CD4-positive, alpha-beta T cell treated with Interleukin-17A for 4 hours (primary cell): ENCODE results near the gene TMEM269.

ENCODE experiments used
- DNase-seq: peaks from one replicate; pipeline ENCODE4 v3.0.0-alpha.2; 2020; ENCODE audit warnings: mixed read lengths

The TMEM269 gene

GRCh38 chr1:42784946-42785693, at the start of gene TMEM269:
Gene TMEM269, plus strand, starts transcription at chr1:42784991. Its CDS starts 4,903 bp downstream, at chr1:42789894.
- DNase-seq = peak; percentile 61

GRCh38 chr1:42735056-42735455, 49.7 kb upstream of the TMEM269 start:
- DNase-seq = no peak

- no peak for DNase-seq
Measured at GRCh38 chr1:42735477-42736105, 49.2 kb upstream of the TMEM269 start.

GRCh38 chr1:42736152-42736551, 48.6 kb upstream of the TMEM269 start:
- DNase-seq = no peak

GRCh38 chr1:42736571-42737200, 48.1 kb upstream of the TMEM269 start:
- DNase-seq = no peak

GRCh38 chr1:42737257-42737656, 47.5 kb upstream of the TMEM269 start:
- DNase-seq = no peak

- no peak for DNase-seq
Measured at GRCh38 chr1:42737986-42738677, 46.7 kb upstream of the TMEM269 start.

- no peak for DNase-seq
Measured at GRCh38 chr1:42738678-42739226, 46.0 kb upstream of the TMEM269 start.

GRCh38 chr1:42739753-42740700, 44.8 kb upstream of the TMEM269 start, which contains the start of gene CLDN19:
Gene CLDN19, minus strand, starts transcription at chr1:42740236. Its CDS starts 173 bp downstream, at chr1:42740063.
- no peak for DNase-seq

GRCh38 chr1:42740851-42741580, 43.8 kb upstream of the TMEM269 start:
- DNase-seq = no peak

- no peak for DNase-seq
Measured at GRCh38 chr1:42741706-42742105, 43.1 kb upstream of the TMEM269 start.

- no peak for DNase-seq
Measured at GRCh38 chr1:42742141-42742540, 42.6 kb upstream of the TMEM269 start.

GRCh38 chr1:42742617-42743316, 42.0 kb upstream of the TMEM269 start:
- no peak for DNase-seq

- no peak for DNase-seq
Measured at GRCh38 chr1:42743317-42744147, 41.3 kb upstream of the TMEM269 start.

GRCh38 chr1:42744148-42744413, 40.7 kb upstream of the TMEM269 start:
- DNase-seq = no peak

- DNase-seq = no peak
Measured at GRCh38 chr1:42745851-42746250, 38.9 kb upstream of the TMEM269 start.

GRCh38 chr1:42746436-42747105, 38.2 kb upstream of the TMEM269 start:
- no peak for DNase-seq

- DNase-seq = peak; percentile 68
Measured at GRCh38 chr1:42747125-42747524, 37.7 kb upstream of the TMEM269 start.

GRCh38 chr1:42748021-42748420, 36.8 kb upstream of the TMEM269 start:
- DNase-seq = no peak
